Measurements from ENCODE around the gene BRD7.

Gene BRD7

DNA sequence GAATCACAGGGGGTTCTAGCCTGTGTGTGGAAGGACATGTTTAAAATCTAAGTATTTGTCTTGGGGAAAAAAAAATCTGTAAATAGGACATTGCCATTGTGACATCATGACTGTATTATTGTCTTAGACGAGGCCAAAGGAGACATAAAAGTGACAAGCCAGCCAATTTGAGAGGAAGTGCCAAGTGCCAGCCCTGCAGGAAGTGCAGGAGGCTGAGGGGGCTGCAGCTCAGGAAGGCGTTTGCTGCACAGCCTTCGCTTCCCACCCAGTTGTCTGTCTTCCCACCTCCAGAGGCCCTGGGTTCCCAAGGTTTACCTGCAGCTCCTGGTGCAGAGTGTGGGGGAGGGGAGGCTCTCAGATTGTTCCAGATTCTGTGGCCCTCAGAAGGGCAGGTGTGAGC is 101.1 kb downstream of the BRD7 start:
- TF ChIP-seq, protein P1, sequence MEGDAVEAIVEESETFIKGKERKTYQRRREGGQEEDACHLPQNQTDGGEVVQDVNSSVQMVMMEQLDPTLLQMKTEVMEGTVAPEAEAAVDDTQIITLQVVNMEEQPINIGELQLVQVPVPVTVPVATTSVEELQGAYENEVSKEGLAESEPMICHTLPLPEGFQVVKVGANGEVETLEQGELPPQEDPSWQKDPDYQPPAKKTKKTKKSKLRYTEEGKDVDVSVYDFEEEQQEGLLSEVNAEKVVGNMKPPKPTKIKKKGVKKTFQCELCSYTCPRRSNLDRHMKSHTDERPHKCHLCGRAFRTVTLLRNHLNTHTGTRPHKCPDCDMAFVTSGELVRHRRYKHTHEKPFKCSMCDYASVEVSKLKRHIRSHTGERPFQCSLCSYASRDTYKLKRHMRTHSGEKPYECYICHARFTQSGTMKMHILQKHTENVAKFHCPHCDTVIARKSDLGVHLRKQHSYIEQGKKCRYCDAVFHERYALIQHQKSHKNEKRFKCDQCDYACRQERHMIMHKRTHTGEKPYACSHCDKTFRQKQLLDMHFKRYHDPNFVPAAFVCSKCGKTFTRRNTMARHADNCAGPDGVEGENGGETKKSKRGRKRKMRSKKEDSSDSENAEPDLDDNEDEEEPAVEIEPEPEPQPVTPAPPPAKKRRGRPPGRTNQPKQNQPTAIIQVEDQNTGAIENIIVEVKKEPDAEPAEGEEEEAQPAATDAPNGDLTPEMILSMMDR (IDR thresholded peaks at IDR 0.05; ENCODE audit: extremely low read depth, missing control alignments): no peak
- no peak for DNase-seq (ENCODE audit: low spot score)

GRCh38 chr16:50267151-50267631 is 101.6 kb downstream of the BRD7 start:
- DNase-seq (ENCODE audit: low spot score): no peak
- TF ChIP-seq, protein P1 (IDR thresholded peaks at IDR 0.05; ENCODE audit: extremely low read depth, missing control alignments): no peak

DNA sequence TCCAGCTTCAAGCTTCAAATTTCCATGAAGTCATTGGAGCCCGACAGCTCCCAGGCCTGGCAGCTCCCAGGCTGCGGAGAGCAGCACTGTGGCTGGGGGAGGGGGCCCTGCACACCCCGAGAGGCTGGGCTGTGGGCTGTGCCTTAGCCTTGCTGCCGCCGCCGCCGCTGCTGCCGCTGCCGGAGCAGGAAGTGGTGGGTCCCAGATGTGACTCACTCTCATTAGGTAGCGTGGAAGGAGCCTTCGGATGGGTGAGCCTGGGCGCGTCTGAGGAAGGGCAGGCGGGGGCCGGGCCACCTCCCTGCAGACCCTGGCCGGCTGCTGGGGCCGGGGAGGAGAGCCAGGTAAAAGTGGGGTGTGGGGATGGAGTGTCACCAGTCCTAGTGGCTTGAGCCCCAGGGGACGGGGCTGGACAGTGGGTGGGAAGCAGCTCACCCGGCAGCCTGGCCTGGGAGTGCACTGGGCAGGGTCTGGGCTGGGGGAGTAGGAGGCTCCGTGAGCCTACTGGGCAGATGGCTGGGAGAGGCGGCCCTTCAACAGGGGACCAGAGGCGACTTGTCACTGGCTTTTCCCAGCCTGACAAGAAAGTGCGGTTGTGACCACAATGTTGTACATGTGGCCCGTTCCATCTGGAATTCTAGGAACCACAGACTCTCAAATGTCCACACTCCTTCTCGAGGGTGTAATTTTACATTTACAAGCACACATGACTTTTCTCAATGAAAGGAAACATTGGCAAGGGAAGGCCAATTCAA is 102.3 kb downstream of the BRD7 start, which contains the start of gene ADCY7:
TSS of gene ADCY7 (plus strand) at position 215 of the 755 bp plus-strand sequence. CDS start 21,629 bp downstream, outside the sequence.
- peak; percentile 77 for DNase-seq (ENCODE audit: low spot score)
- TF ChIP-seq, protein P1 (IDR thresholded peaks at IDR 0.05; ENCODE audit: extremely low read depth, missing control alignments): no peak
